ENCODE data around the gene APPL2.

GRCh38 chr12:105141320-105141922 is 94.6 kb downstream of the APPL2 start:
- TF ChIP-seq CTCF (conservative IDR thresholded peaks at IDR 0.05; ENCODE audit: low read depth, low read length), result no peak
- TF ChIP-seq EZH2 (IDR thresholded peaks at IDR 0.05; ENCODE audit: low read length, unreplicated experiment), result no peak
- TF ChIP-seq EZH2phosphoT487 (IDR thresholded peaks at IDR 0.05; ENCODE audit: borderline replicate concordance, low read length), result no peak
